Stimulated activated CD4-positive, alpha-beta T cell treated with anti-CD3 and anti-CD28 coated beads, TNF-alpha, amount 100 ng/mL, for 48 hours (primary cell): ENCODE data around the gene MAB21L4.

ENCODE experiments used
- DNase-seq, 3 donors: peaks; one replicate each; pipeline ENCODE4 v3.0.0-alpha.2; 2020; ENCODE audit warnings: low read depth in 3 of 3

MAB21L4 gene

GRCh38 chr2:240894006-240894405 lies 1.9 kb downstream of the MAB21L4 start:
- no peak for DNase-seq

- DNase-seq, result peak in 1 of 3 donors; percentile 66
Observed at GRCh38 chr2:240893363-240893844, 2.6 kb downstream of the MAB21L4 start.

GRCh38 chr2:240892925-240893324 lies 3.0 kb downstream of the MAB21L4 start:
- no peak for DNase-seq

GRCh38 chr2:240892356-240892755 lies 3.6 kb downstream of the MAB21L4 start:
- DNase-seq, result no peak

GRCh38 chr2:240891492-240892340 lies 4.2 kb downstream of the MAB21L4 start:
- DNase-seq, result no peak

- no peak for DNase-seq
Observed at GRCh38 chr2:240890691-240891090, 5.3 kb downstream of the MAB21L4 start.

GRCh38 chr2:240889601-240890560 lies 6.1 kb downstream of the MAB21L4 start:
- DNase-seq, result no peak

- DNase-seq, result no peak
Observed at GRCh38 chr2:240888890-240889573, 6.9 kb downstream of the MAB21L4 start.

- DNase-seq, result no peak
Observed at GRCh38 chr2:240888130-240888889, 7.6 kb downstream of the MAB21L4 start.

- no peak for DNase-seq
Observed at GRCh38 chr2:240887631-240888030, 8.3 kb downstream of the MAB21L4 start.

GRCh38 chr2:240886678-240887609 lies 9.0 kb downstream of the MAB21L4 start:
- DNase-seq, result no peak

GRCh38 chr2:240886023-240886565 lies 9.9 kb downstream of the MAB21L4 start:
- DNase-seq, result no peak

GRCh38 chr2:240885566-240885965 lies 10.4 kb downstream of the MAB21L4 start:
- DNase-seq, result no peak

- DNase-seq, result no peak
Observed at GRCh38 chr2:240884745-240885144, 11.2 kb downstream of the MAB21L4 start.

- no peak for DNase-seq
Observed at GRCh38 chr2:240884221-240884620, 11.7 kb downstream of the MAB21L4 start.

- no peak for DNase-seq
Observed at GRCh38 chr2:240881913-240882312, 14.0 kb downstream of the MAB21L4 start.

GRCh38 chr2:240879105-240879504 lies 16.9 kb downstream of the MAB21L4 start:
- no peak for DNase-seq

- no peak for DNase-seq
Observed at GRCh38 chr2:240878341-240878936, 17.5 kb downstream of the MAB21L4 start.
